Measurements from ENCODE around the gene AGAP5. TPM values are rescaled to one million over a fixed set of nuclear protein-coding genes. Genes with fewer than 3 reads are reported as not detected.
"Not testable (repeated sequence)": the region's sequence is repeated elsewhere in the genome, so short reads cannot be mapped to it uniquely, and the experiment has no call there.

AGAP5 gene
- total RNA-seq (2014; rRNA removed; shearing (Covaris generic)): 4.4 and 6.0 TPM in 2 replicates

DNA sequence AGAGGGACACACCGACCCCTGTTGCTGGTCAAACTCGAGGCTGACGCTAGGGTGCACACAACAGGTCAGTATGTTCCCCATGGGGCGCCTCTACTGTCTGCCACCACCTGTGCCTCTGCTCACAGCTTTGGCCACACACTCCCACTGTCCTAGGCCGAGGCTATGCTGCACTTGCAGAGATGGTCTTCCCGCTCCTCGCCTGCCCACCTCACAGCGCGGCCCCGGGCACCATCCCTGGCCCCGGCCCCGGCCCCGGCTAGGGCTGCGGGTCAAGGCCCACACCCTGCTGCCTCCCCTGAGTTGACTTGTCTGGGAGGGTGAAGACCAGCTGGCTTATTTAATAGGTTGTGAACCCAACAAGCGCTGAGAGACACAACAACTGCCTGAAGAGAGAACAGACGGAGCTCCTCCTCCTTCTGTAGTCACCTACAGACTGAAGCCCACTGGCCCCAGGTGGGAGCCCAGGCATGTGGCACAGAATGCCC, at the start of gene AGAP5:
AGAP5 (minus strand) TSS at position 435 of the 485 bp plus-strand sequence; CDS start at position 81, 354 bp downstream.
- not testable (repeated sequence) for H3K4me3 ChIP-seq (ENCODE audit: insufficient read depth, low read depth, low read length); H3K27me3 ChIP-seq (ENCODE audit: control insufficient read depth, insufficient read depth, low read length); H3K36me3 ChIP-seq (replicated peaks; ENCODE audit: control insufficient read depth, insufficient read depth, low read length); DNase-seq

DNA sequence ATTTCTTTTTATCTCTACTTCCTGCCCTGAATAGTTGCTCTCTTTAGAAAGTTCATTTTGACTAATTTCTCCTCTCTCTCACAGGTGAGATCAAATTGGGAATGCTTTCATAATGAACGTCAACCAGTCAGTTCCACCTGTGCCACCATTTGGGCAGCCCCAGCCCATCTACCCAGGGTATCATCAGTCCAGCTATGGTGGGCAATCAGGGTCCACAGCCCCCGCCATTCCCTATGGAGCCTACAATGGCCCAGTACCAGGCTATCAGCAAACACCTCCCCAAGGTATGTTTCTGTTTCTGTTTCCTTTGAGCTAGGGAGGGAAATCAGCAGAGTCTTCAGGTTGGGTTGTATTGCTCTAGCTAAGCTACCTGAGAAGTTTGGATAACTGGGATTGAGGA, 48.8 kb upstream of the AGAP5 start:
- H3K4me3 ChIP-seq (ENCODE audit: insufficient read depth, low read depth, low read length): no peak overlapping the region
- H3K36me3 ChIP-seq (replicated peaks; ENCODE audit: control insufficient read depth, insufficient read depth, low read length): peaks cover 8% of the 10 kb centered on the region
- H3K27me3 ChIP-seq (ENCODE audit: control insufficient read depth, insufficient read depth, low read length): no peaks in the 10 kb centered on the region
- no peak for DNase-seq

DNA sequence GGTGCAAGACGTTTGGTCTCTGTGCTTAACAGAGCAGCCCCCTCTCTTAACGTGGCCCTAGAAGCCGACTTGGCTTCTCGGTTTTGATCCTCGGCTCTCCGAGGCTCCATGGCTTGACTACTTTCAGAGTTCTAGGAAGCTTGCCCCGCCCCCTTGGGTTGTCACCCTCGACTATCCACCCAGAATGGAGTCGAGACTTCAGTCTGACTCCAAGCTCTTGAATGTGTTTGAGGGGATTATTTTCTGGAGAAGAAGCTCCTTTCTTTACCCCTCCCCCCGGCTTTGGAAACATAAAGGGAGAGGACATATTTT, 46.7 kb upstream of the AGAP5 start:
- Histone ChIP-seq H3K27me3 (ENCODE audit: control insufficient read depth, insufficient read depth, low read length) (no peaks in the 10 kb centered on the region), H3K4me3 (ENCODE audit: insufficient read depth, low read depth, low read length) (peak overlapping the region; percentile 95), H3K36me3 (replicated peaks; ENCODE audit: control insufficient read depth, insufficient read depth, low read length) (peaks cover 3% of the 10 kb centered on the region)
- DNase-seq: peak; percentile 69

DNA sequence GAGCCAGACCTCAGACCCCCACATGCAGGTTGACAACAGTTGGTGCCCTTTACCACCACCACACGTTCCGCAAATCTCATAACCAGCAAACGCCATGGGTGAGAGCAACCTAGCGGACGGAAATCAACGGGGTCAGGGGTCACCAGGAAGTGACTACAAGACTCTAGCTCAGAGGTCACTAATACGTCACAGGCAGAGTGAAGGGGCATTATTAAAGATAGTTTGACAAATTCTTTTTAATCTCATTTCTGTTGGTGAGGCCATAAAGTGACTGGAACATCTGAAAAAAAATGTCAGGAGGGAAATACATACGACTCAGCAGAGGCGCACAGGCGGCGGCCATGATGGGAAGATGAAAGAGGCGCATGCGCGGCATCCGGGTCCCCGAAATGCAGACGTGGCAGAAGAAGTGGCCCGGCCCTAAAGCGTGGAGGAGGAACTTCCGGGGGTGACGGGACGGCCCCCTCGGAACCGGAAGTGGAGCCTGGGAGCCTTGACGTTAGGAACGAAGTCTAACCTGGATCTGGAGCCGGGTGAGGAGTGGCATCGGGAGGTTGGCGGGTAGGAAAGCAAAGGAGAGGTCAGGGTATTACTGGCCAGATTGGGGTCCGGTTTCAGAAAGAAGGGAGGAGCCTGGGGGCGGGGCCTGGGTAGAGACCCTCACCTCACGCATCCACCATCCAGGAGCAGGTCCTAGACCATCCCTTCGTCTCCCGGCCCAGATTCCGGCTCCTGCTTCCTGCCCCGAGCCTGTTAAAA, 46.2 kb upstream of the AGAP5 start, which contains the start of gene SEC24C:
SEC24C (plus strand) TSS at position 468 of the 759 bp plus-strand sequence. CDS start 2,461 bp downstream, outside the sequence.
- peak within 1 kb of the TSS; percentile 95 for H3K4me3 ChIP-seq (ENCODE audit: insufficient read depth, low read depth, low read length)
- peaks cover 3% of the 10 kb centered on the region for H3K36me3 ChIP-seq (replicated peaks; ENCODE audit: control insufficient read depth, insufficient read depth, low read length)
- no peaks in the 10 kb centered on the region for H3K27me3 ChIP-seq (ENCODE audit: control insufficient read depth, insufficient read depth, low read length)
- DNase-seq: peak; percentile 93

DNA sequence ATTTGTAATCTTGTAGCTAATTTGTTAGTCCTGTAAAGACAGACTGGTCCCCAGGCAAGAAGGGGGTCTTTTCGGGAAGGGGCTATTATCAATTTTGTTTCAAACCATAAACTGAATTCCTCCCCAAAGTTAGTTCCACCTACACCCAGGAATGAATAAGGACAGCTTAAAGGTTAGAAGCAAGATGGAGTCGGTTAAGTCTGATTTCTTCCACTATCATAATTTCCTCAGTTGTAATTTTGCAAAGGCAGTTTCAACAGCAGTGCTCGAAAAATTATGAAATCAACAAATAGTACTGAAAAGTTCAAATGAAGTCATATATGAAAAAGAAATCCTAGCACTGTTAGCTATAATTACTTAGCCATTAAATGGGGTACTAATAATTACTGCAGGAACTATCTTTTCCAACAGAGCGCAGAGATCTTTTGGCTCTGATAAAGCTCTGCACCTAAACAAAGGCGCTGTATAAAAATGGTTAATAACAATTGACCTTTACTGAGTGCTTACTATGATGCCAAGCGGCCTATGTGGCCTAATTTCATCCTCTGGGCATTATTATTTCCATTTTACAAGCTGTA, 45.5 kb upstream of the AGAP5 start:
- peaks cover 1% of the 10 kb centered on the region for H3K36me3 ChIP-seq (replicated peaks; ENCODE audit: control insufficient read depth, insufficient read depth, low read length)
- no peak for DNase-seq
- no peaks in the 10 kb centered on the region for H3K27me3 ChIP-seq (ENCODE audit: control insufficient read depth, insufficient read depth, low read length)
- H3K4me3 ChIP-seq (ENCODE audit: insufficient read depth, low read depth, low read length): peak overlapping the region; percentile 95

DNA sequence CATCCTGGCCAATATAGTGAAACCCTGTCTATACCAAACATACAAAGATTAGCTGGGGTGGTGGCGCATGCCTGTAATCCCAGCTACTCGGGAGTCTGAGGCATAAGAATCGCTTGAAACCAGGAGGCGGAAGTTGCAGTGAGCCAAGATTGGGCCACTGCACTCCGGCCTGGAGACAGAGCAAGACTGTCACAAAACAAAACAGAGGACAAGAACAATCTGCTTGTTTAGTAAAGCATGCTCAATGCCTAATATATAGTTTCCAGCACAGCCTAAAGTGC, 44.5 kb upstream of the AGAP5 start:
- Histone ChIP-seq H3K4me3 (ENCODE audit: insufficient read depth, low read depth, low read length) (no peak overlapping the region), H3K36me3 (replicated peaks; ENCODE audit: control insufficient read depth, insufficient read depth, low read length) (no peaks in the 10 kb centered on the region; the same call in 1 of the 2 replicates), H3K27me3 (ENCODE audit: control insufficient read depth, insufficient read depth, low read length) (no peaks in the 10 kb centered on the region)
- DNase-seq: no peak

DNA sequence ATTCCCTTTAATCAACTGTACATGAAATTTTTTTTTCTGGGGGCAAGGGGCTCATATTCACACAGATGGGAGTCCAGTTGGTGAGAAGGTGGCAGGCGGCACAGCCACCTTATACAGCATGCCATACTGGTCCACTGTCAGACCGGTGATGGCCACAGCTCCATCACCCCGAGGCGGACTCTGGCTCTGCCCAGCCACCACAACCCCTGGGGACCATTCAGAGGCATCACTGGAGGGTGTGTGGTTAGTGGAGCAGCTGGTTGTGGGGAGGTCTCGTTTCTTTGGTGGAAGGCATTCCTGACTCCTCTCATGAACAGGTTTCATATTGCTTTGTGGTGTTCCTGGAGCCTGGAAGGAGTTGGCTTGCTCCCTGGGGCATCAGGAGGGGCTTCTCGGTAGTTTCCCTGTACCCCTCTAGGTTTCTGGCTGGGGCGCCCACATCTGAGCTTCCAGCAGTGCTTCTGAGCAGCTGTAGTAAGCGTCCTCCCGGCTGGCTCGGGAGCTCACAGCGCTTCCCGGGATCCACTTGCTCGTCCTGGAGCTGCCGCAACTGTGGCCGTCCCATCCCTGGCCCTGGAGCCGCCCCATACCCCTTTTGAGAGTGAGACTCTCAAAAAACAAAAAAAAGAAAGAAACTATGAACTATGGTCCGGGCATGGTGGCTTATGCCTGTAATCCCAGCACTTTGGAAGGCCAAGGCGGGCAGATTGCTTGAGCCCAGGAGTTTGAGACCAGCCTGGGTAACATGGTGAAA, 42.8 kb upstream of the AGAP5 start:
- not testable (repeated sequence) for H3K4me3 ChIP-seq (ENCODE audit: insufficient read depth, low read depth, low read length); H3K27me3 ChIP-seq (ENCODE audit: control insufficient read depth, insufficient read depth, low read length); DNase-seq; H3K36me3 ChIP-seq (replicated peaks; ENCODE audit: control insufficient read depth, insufficient read depth, low read length)

DNA sequence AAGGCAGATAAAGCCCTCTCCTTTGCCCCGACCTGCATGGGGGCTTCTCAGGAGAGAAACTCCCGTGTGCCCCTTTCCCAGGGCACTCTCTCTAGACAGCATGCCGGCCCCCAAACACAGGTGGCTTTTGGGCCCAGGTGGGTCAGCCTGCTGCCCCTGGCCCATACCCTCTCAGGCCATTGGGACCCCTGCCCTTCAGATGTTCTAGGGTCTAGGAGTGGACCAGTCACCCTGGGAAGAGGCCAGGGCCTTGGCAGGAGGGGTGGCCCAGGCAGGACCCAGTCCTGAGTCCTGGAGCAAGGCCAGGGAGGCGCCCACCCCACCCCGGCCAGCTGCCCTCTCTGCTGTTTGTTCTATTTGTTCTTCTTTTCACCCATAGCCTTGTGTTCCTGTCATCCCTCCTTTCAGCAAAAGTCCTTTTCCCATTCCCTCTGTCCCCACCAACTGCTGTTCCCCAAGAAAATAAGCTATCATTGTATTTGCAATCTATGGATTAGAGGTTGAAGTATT, 36.9 kb upstream of the AGAP5 start:
- Histone ChIP-seq H3K4me3 (ENCODE audit: insufficient read depth, low read depth, low read length) (no peak overlapping the region), H3K27me3 (ENCODE audit: control insufficient read depth, insufficient read depth, low read length) (no peaks in the 10 kb centered on the region), H3K36me3 (replicated peaks; ENCODE audit: control insufficient read depth, insufficient read depth, low read length) (0 out of 2 replicates have a peak, but pooled peaks cover 1% of the 10 kb centered on the region)
- DNase-seq: no peak

DNA sequence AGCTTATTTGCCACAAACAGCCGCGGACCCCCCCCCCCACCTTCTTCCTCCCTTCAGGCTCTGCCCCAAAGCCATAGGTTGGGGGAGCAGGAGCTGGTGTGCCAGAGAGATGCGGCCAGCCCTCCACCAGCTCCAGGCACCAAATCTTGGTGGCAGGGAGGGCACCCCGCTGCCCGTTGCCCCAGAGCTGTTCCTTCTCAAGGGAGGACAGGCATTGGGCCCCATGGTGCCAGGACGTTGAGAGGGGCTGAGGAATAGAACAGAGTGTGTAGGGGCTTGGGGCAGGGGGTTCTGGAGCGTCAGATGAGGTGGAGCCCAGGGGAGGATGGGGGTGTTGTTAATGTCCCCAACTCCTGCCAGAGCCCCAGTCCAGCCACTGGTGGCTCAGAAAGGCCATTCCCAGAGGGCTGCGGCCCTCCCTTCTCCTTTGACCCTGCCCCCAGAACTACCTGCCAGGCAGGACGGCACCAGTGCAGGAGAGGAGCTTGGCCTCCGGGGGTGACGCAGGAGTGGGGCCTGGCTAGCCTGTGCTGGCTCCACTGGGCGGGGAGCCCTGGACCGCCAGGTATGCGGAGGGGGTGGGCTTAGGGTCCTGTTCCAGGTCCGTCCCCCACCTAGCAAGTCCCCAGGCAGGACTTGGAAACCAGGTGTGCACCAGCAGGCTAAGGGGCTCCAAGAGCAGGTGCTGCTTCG, 36.3 kb upstream of the AGAP5 start:
- Histone ChIP-seq H3K27me3 (ENCODE audit: control insufficient read depth, insufficient read depth, low read length) (no peaks in the 10 kb centered on the region), H3K36me3 (replicated peaks; ENCODE audit: control insufficient read depth, insufficient read depth, low read length) (0 out of 2 replicates have a peak, but pooled peaks cover 1% of the 10 kb centered on the region), H3K4me3 (ENCODE audit: insufficient read depth, low read depth, low read length) (no peak overlapping the region)
- no peak for DNase-seq

DNA sequence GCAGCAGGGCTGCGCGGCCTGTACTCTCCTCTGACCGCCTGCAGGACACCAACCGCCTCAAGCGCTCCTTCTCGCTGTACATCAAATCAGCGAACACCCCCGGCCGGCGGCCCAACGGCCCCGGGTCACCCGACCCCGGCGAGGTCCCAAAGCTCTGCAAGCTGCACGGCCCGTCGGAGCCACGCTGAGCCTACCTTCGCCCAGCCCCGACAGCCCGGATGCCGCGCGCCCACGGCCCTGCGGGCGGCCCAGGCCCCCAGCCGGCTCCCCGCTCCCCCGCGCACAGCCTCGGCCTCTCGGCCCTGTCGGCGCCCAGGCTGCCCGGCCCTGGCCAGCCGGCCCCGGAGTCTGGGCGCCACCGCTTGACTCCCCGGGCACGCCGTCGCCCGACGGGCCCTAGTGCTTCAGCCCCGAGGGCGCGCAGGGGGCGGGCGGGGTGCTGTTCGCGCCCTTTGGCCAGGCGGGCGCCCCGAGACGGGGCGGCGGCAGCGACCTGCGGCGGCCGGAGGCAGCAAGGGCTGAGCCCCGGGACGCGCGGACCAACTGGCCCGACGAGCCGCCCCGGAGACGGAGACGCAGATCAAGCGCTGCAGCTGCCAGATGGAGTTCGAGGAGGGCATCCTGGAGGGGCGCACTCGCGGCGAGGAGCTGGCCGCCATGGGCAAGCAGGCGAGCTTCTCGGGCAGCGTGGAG, 35.2 kb upstream of the AGAP5 start:
- Histone ChIP-seq H3K27me3 (ENCODE audit: control insufficient read depth, insufficient read depth, low read length) (no peaks in the 10 kb centered on the region), H3K36me3 (replicated peaks; ENCODE audit: control insufficient read depth, insufficient read depth, low read length) (peaks cover 1% of the 10 kb centered on the region; the same call in 1 of the 2 replicates), H3K4me3 (ENCODE audit: insufficient read depth, low read depth, low read length) (no peak overlapping the region)
- peak; percentile 41 for DNase-seq

DNA sequence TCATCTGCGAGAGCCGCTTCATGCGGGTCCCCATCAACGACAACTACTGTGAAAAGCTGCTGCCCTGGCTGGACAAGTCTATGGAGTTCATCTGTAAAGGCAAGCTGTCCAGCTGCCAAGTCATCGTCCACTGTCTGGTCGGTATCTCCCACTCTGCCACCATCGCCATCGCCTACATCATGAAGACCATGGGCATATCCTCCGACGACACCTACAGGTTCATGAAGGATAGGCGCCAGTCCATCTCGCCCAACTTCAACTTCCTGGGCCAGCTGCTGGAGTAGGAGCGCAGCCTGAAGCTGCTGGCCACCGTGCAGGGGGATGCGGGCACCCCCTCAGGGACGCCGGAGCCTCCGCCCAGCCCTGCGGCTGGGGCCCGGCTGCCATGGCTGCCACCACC, 34.5 kb upstream of the AGAP5 start:
- Histone ChIP-seq H3K4me3 (ENCODE audit: insufficient read depth, low read depth, low read length) (no peak overlapping the region), H3K27me3 (ENCODE audit: control insufficient read depth, insufficient read depth, low read length) (no peaks in the 10 kb centered on the region), H3K36me3 (replicated peaks; ENCODE audit: control insufficient read depth, insufficient read depth, low read length) (peaks cover 1% of the 10 kb centered on the region; the same call in 1 of the 2 replicates)
- no peak for DNase-seq

DNA sequence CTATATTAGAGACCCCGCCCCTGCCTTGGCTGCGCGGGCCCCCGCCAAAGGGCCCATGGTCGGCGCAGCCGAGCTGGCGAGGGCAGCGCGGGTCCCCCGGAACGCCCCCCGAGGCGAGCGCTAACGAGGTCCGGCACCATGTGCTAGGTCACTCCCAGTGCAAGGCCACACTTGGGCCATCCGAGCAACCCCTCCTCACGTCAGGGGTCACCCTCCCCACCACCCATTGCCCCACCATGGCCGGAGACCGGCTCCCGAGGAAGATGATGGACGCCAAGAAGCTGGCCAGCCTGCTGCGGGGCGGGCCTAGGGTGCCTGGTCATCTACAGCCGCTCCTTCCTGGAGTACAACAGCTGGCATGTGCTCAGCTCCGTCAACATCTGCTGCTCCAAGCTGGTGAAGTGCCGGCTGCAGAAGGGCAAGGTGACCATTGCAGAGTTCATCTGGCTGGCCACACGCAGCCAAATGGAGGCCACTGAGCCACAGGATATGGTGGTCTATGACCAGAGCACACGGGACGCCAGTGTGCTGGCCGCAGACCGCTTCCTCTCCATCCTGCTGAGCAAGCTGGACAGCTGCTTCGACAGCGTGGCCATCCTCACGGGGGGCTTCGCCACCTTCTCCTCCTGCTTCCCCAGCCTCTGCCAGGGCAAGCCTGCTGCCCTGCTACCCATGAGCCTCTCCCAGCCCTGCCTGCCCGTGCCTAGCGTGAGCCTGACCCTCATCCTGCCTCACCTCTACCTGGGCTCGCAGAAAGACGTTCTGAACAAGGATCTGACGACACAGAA, 33.9 kb upstream of the AGAP5 start:
- Histone ChIP-seq H3K4me3 (ENCODE audit: insufficient read depth, low read depth, low read length) (no peak overlapping the region), H3K27me3 (ENCODE audit: control insufficient read depth, insufficient read depth, low read length) (no peaks in the 10 kb centered on the region), H3K36me3 (replicated peaks; ENCODE audit: control insufficient read depth, insufficient read depth, low read length) (peaks cover 4% of the 10 kb centered on the region)
- DNase-seq: peak; percentile 40

DNA sequence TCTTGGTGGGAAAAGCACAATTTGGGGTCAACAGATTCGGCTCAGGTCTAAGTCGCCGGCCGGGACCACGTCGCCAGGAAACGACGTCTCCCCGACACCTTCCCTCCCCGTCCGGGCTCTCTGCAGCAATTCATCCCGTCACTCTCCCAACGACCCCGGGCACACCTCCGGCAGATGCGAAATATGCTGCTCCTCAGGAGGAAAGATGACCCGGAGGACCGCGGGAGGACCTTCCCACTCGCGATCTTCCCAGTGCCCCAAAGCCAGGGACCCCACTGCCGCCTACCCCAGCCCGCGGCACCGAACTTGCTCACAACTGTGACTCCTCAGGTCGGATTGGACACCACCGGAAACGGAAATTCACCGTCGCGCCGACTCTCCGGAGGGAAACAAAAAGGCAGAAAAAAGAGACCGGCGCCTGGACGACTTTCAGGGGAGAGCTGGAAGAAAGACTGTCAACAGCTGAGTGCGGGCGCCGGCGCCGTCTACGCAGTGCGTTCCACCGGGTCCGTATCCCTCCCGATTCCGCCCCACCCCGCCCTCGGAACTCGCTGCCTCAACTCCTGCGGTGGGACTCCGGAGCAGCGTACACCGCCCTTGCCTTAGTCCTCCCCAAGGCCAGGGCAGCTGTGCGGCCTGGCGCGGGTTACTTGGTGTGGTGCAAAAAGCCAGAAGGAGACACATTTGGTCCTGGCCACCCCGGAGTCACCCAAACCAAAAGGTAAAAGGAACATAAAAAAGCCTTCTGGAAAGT, 32.4 kb upstream of the AGAP5 start:
- no peaks in the 10 kb centered on the region for H3K27me3 ChIP-seq (ENCODE audit: control insufficient read depth, insufficient read depth, low read length)
- peak; percentile 88 for DNase-seq
- H3K36me3 ChIP-seq (replicated peaks; ENCODE audit: control insufficient read depth, insufficient read depth, low read length): peaks cover 7% of the 10 kb centered on the region
- peak overlapping the region; percentile 80 for H3K4me3 ChIP-seq (ENCODE audit: insufficient read depth, low read depth, low read length)

Data from H7 (cell line).